Hepatocyte (in vitro differentiated cells): Measurements from ENCODE around the gene PTPRCAP. TPM values are rescaled to one million over a fixed set of nuclear protein-coding genes. Genes with fewer than 3 reads are reported as not detected.

ENCODE experiments used
- DNase-seq: peaks from one replicate; pipeline ENCODE4 v3.0.0-alpha.2; 2016; ENCODE audit warnings: low spot score
- H2AFZ ChIP-seq: fragments of 200-600 bp; sonication (generic); 2 replicates; pipeline ENCODE4 v1.6.0; 2016; ENCODE audit warnings: antibody characterized with exemption, mild to moderate bottlenecking
- H3K27ac ChIP-seq: fragments of 200-600 bp; sonication (generic); 2 replicates; pipeline ENCODE4 v1.5.1; 2016; ENCODE audit warnings: mild to moderate bottlenecking
- H3K27me3 ChIP-seq: fragments of 200-600 bp; sonication (generic); 2 replicates; pipeline ENCODE4 v1.6.1; 2016
- H3K36me3 ChIP-seq: fragments of 200-600 bp; sonication (generic); replicated peaks from 2 replicates; pipeline ENCODE4 v1.5.1; 2016; ENCODE audit warnings: low read depth; ENCODE audit not compliant: insufficient read depth
- H3K4me1 ChIP-seq: fragments of 200-600 bp; sonication (generic); 2 replicates; pipeline ENCODE4 v1.5.1; 2016; ENCODE audit warnings: mild to moderate bottlenecking, moderate library complexity; ENCODE audit not compliant: insufficient read depth
- H3K4me2 ChIP-seq: fragments of 200-600 bp; sonication (generic); 2 replicates; pipeline ENCODE4 v1.6.0; 2016
- H3K4me3 ChIP-seq: fragments of 200-600 bp; sonication (generic); 2 replicates; pipeline ENCODE4 v1.5.1; 2016; ENCODE audit warnings: mild to moderate bottlenecking
- H3K79me2 ChIP-seq: fragments of 200-600 bp; sonication (generic); 2 replicates; pipeline ENCODE4 v1.6.0; 2017; ENCODE audit warnings: mild to moderate bottlenecking
- H3K9me2 ChIP-seq: fragments of 200-600 bp; sonication (generic); replicated peaks from 2 replicates; pipeline ENCODE4 v1.6.0; 2017; ENCODE audit warnings: mild to moderate bottlenecking; ENCODE audit not compliant: insufficient read depth
- H3K9me3 ChIP-seq: fragments of 200-600 bp; sonication (generic); 2 replicates; pipeline ENCODE4 v1.5.1; 2016; ENCODE audit warnings: low read depth, mild to moderate bottlenecking
- H4K20me1 ChIP-seq: fragments of 200-600 bp; sonication (generic); 2 replicates; pipeline ENCODE4 v1.6.0; 2016; ENCODE audit warnings: mild to moderate bottlenecking; ENCODE audit not compliant: insufficient read depth, poor library complexity, severe bottlenecking
- EZH2 ChIP-seq: fragments of 200-600 bp; sonication (generic); IDR thresholded peaks from 2 replicates; pipeline ENCODE4 v1.6.1; 2016; ENCODE audit warnings: antibody characterized with exemption, mild to moderate bottlenecking, borderline replicate concordance
- EZH2phosphoT487 ChIP-seq: fragments of 200-600 bp; sonication (generic); IDR thresholded peaks from one replicate; pipeline ENCODE4 v1.6.1; 2018; ENCODE audit warnings: antibody characterized with exemption, mild to moderate bottlenecking, low read depth, moderate library complexity; ENCODE audit not compliant: unreplicated experiment, severe bottlenecking
- WGBS: methylation state at CpG from one replicate; pipeline ENCODE4 v1.1.6; 2016; ENCODE audit warnings: low lambda C conversion rate; ENCODE audit errors: missing lambda C conversion rate; 5-methylcytosine and 5-hydroxymethylcytosine counted together
- polyA plus RNA-seq: library from polyadenylated mRNA; unstranded; fragments of >200 nt; fragmentation: Nextera tagmentation; extraction: Ambion mirVana; gene quantifications from 2 replicates; pipeline ENCODE4 v1.2.1, GENCODE V29; 2016
- total RNA-seq: library from RNA; depleted of rRNA; stranded (reverse); fragments of >200 nt; gene quantifications from 2 replicates; pipeline ENCODE4 v1.2.3, GENCODE V29; 2014
- TF ChIP-seq, protein P1 (sequence below): fragments of 200-600 bp; sonication (generic); IDR thresholded peaks from 2 replicates; pipeline ENCODE4 v1.5.1; 2016; ENCODE audit warnings: antibody characterized with exemption, mild to moderate bottlenecking; ENCODE audit not compliant: poor library complexity

The PTPRCAP gene
- total and polyA plus RNA-seq, 2 experiments from 2014 or later = 1.0 to 2.5 TPM

DNA sequence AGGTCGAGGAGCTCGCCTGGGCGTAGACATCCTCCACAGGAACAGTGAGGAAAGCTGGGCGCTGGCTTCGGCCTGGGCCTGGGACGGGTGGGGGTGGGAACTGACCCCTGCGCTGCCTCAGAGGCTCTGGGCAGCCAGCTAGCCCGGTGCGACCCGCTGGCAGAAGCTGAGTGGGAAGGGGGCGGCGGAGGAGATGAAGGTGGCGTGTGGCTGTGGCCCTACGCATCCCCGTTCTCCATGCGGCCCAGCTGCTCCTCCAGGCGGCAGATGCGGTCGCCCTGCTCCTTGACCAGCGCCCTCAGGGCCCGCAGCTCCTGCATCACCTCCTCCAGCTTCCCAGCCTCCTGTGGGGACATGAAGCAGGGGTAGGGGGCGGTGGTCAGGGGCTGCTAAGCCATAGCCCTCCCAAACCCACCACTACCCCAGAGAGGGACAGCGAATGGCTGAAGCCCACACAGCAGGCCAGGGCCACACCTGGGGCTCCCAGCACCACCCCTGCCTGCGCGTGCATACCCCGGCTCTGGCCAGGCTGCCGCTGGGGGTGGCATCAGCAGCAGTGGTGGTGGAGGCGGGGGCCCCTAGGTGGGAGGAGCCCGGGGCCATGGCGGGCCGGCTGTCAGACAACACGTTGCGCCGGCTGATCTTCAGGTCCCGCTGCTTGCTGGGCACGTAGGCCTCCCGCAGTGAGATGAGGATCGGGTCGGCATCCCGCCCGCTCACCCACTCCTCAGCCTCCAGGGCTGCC lies 848 bp upstream of the PTPRCAP start:
- Histone ChIP-seq H3K9me2 (no peaks in the 10 kb centered on the region), H3K27me3 (no peaks in the 10 kb centered on the region), H3K4me1 (peaks cover 6% of the 10 kb centered on the region), H3K4me3 (no peak overlapping the region), H3K79me2 (peaks cover 15% of the 10 kb centered on the region), H4K20me1 (no peaks in the 10 kb centered on the region), H3K9me3 (no peaks in the 10 kb centered on the region), H3K27ac (no peak overlapping the region), H2AFZ (no peak overlapping the region), H3K4me2 (no peak overlapping the region), H3K36me3 (no peaks in the 10 kb centered on the region)
- TF ChIP-seq EZH2phosphoT487 (no peak), EZH2 (no peak)
- TF ChIP-seq, protein P1, sequence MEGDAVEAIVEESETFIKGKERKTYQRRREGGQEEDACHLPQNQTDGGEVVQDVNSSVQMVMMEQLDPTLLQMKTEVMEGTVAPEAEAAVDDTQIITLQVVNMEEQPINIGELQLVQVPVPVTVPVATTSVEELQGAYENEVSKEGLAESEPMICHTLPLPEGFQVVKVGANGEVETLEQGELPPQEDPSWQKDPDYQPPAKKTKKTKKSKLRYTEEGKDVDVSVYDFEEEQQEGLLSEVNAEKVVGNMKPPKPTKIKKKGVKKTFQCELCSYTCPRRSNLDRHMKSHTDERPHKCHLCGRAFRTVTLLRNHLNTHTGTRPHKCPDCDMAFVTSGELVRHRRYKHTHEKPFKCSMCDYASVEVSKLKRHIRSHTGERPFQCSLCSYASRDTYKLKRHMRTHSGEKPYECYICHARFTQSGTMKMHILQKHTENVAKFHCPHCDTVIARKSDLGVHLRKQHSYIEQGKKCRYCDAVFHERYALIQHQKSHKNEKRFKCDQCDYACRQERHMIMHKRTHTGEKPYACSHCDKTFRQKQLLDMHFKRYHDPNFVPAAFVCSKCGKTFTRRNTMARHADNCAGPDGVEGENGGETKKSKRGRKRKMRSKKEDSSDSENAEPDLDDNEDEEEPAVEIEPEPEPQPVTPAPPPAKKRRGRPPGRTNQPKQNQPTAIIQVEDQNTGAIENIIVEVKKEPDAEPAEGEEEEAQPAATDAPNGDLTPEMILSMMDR = no peak
- no peak for DNase-seq
- 88% methylated on average over 21 of the region's 41 CpGs for WGBS

DNA sequence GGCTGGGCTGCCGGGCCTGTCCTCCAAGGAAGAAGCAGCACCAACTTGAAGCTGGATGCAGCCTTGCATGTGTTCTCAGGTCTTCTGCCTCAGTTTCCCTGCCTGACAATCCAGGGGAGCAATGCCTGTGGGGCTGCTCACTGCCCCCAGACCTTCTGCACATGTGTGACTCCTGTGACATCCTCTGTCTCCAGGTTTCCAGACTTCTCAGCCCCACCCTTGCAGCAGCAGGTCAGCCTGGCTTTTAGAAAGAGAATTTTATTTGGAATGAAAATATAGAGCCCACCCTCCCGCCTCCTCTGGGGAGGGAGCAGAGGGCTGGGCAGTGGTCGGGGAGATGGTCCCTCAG lies 301 bp upstream of the PTPRCAP start:
- H2AFZ ChIP-seq = no peak overlapping the region
- TF ChIP-seq, protein P1 = no peak
- no peaks in the 10 kb centered on the region for H3K27me3 ChIP-seq
- H4K20me1 ChIP-seq = no peaks in the 10 kb centered on the region
- no peaks in the 10 kb centered on the region for H3K9me3 ChIP-seq
- no peaks in the 10 kb centered on the region for H3K9me2 ChIP-seq
- no peaks in the 10 kb centered on the region for H3K36me3 ChIP-seq
- H3K4me3 ChIP-seq = no peak overlapping the region
- no peak for DNase-seq
- peaks cover 11% of the 10 kb centered on the region for H3K79me2 ChIP-seq
- H3K27ac ChIP-seq = no peak overlapping the region
- no peak overlapping the region for H3K4me2 ChIP-seq
- peaks cover 6% of the 10 kb centered on the region for H3K4me1 ChIP-seq
- 90% methylated on average over 3 of the region's 3 CpGs for WGBS

DNA sequence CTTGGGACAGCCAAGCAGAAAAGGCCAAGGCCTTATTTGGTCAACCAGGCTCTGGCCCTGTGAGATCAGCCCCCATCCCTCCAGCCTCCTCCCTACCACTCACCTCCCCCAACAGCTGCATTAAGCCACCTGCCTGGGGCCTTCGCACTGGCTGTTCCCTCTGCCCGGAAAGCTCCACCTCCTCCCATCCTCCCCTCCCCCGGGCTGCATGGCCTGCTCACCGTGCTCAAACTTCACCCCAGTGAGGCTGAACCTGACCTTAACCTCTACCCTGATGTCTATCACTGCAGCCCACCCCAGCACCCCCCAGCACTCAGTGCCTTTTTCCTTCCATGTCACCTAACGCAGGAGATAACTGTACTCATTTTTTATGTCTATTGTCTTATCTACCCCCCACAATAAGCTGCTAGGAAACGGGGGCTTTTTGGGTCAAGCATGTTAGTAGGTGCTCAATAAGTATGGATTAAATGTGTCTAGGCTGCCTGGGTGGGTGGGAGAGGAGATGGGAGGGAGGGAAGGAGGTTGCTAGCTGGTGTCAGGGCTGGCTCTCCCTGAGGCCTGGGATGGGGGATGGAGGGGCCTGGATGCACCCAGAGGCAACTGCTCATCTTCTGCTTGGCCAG lies 912 bp downstream of the PTPRCAP start:
- H3K36me3 ChIP-seq = no peaks in the 10 kb centered on the region
- no peak overlapping the region for H3K4me2 ChIP-seq

More for the DNA sequence above, 912 bp downstream of the PTPRCAP start:
- Histone ChIP-seq H2AFZ (no peak overlapping the region), H3K4me3 (no peak overlapping the region), H3K27ac (no peak overlapping the region), H3K9me2 (no peaks in the 10 kb centered on the region), H3K27me3 (no peaks in the 10 kb centered on the region), H4K20me1 (no peaks in the 10 kb centered on the region), H3K9me3 (no peaks in the 10 kb centered on the region), H3K4me1 (no peaks in the 10 kb centered on the region), H3K79me2 (no peaks in the 10 kb centered on the region)
- TF ChIP-seq EZH2 (no peak), EZH2phosphoT487 (no peak)
- TF ChIP-seq, protein P1 = no peak
- 67% methylated on average over 6 of the region's 6 CpGs for WGBS
- no peak for DNase-seq
